ENCODE measurements around the gene PHLDA2. TPM values are rescaled to one million over a fixed set of nuclear protein-coding genes. Genes with fewer than 3 reads are reported as not detected.

The PHLDA2 gene
- polyA plus RNA-seq, 4 donors: 5.7 to 55.1 (median 25.2) TPM

DNA sequence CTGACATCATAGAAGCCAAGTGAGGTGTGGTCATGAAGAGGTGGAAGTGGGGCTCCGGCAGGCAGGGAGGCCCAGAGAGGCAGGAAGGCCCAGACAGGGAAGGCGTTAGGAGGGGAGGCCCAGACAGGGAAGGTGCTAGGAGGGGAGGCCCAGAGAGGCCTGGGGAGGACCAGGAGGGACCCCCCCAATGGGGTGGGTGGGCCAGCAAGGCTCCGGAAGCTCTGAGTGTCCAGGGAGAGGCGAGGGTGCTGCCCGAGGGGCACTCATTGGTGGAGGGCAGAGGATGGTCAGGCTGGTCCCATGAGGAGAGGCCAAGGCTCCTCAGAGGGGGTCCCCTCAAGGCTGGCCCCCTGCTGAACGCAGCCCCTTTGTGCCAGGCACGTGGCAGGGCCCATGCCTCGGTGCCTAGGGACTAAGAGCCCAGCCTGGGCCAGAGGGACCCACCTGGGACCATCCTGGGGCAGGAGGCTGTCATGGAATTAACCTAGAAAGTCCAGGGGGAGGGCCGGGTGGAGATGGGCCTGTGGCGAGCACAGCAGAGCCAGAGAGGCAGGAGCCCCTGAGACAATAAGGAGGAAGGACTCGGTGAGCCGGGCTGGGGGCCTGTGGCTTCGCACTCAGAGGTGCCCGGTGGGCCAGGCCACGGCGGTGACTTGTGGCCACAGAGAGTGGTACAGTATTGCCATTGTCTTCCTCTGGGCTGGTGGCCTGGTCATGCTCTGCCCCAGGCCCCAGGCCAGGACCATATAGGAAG, 12.2 kb downstream of the PHLDA2 start:
- H3K27ac ChIP-seq (ENCODE audit: low read depth in 1 of 3, low read length in 2 of 3): no peak overlapping the region
- H3K27me3 ChIP-seq (ENCODE audit: control insufficient read depth in 3 of 3, insufficient read depth in 3 of 3, low read length in 3 of 3): no peaks in the 10 kb centered on the region
- FAIRE-seq: no peak
- no peak for DNase-seq
- WGBS, 3 donors: 89 to 92% (median 91%) methylated on average over 11 to 16 of the region's 16 CpGs
- no peaks in the 10 kb centered on the region for H3K9me3 ChIP-seq (ENCODE audit: control insufficient read depth in 2 of 2, insufficient read depth in 1 of 2, low read depth in 1 of 2, low read length in 1 of 2)
- peaks cover 0 to 19% (median 0%) of the 10 kb centered on the region in 3 donors for H3K36me3 ChIP-seq (ENCODE audit: control insufficient read depth in 3 of 3, insufficient read depth in 2 of 3, low read depth in 1 of 3, low read length in 3 of 3)
- no peak overlapping the region for H3K4me3 ChIP-seq (ENCODE audit: low read depth in 1 of 3, low read length in 3 of 3)
- H3K4me1 ChIP-seq (ENCODE audit: control insufficient read depth in 3 of 3, insufficient read depth in 2 of 3, low read depth in 1 of 3, low read length in 2 of 3): peaks cover 0 to 27% (median 2%) of the 10 kb centered on the region in 3 donors

DNA sequence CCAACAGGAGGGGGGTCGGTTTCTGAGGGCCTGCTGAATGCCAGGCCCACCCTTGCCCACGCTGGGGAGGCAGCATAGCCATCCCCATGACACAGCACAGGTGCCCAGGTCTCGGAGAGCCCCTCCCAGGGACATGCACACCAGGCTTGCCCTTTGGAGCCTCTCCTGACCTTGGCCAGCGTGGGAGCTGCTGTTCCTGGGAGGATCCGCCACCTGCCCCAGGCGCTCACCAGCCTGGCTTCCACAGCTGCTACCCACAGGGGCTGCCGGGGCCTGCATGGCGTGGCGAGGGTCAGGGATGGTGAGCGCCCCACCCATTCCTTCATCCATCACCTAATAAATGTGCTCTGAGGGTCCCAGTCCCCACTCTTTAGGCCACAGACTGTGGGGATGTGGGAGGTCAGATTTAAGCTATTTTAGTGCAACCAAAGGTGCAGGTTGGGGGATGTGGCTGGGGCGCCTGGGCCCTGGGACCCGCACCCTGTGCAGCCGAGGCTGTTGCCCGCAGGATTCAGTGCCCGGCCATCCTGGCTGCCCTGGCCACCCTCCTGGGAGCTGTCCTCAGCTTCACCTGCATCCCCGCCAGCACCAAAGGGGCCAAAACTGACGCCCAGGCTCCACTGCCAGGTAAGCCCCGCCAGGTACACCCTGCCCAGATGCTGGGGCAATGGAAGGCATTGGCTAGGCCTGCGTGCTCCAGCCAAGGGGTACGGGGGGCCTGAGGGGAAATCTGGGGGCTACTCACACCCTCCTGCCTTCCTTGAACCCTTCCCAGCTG, 12.9 kb downstream of the PHLDA2 start:
- H3K4me1 ChIP-seq (ENCODE audit: control insufficient read depth in 3 of 3, insufficient read depth in 2 of 3, low read depth in 1 of 3, low read length in 2 of 3): peaks cover 0 to 35% (median 3%) of the 10 kb centered on the region in 3 donors
- no peaks in the 10 kb centered on the region for H3K9me3 ChIP-seq (ENCODE audit: control insufficient read depth in 2 of 2, insufficient read depth in 1 of 2, low read depth in 1 of 2, low read length in 1 of 2)
- H3K27me3 ChIP-seq (ENCODE audit: control insufficient read depth in 3 of 3, insufficient read depth in 3 of 3, low read length in 3 of 3): no peaks in the 10 kb centered on the region
- H3K27ac ChIP-seq (ENCODE audit: low read depth in 1 of 3, low read length in 2 of 3): no peak overlapping the region
- FAIRE-seq (no peak), DNase-seq (no peak)
- 76 to 88% (median 82%) methylated on average over 18 to 20 of the region's 20 CpGs for WGBS, 3 donors
- peaks cover 0 to 16% (median 0%) of the 10 kb centered on the region in 3 donors for H3K36me3 ChIP-seq (ENCODE audit: control insufficient read depth in 3 of 3, insufficient read depth in 2 of 3, low read depth in 1 of 3, low read length in 3 of 3)
- no peak overlapping the region for H3K4me3 ChIP-seq (ENCODE audit: low read depth in 1 of 3, low read length in 3 of 3)

DNA sequence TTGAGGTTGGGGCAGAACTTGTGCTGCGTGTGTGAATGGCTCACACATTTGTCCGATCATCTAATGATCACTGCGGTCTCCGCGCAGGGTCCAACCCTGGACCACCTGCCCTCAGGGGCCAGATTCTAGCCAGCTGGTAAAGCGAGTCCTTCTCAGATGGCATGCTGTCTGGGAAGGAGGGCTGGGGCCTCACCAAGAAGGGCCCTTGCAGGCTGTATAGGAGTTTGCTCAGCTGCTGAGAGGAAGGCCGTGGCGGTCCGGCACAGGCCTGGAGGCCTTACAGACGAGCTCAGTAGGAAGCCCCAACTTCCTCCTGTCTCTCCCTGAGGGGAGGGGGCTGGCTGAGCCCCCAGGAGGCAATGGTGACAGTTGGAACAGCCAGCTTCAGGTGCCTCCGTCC, 13.7 kb downstream of the PHLDA2 start:
- H3K36me3 ChIP-seq (ENCODE audit: control insufficient read depth in 3 of 3, insufficient read depth in 2 of 3, low read depth in 1 of 3, low read length in 3 of 3): peaks cover 0 to 18% (median 0%) of the 10 kb centered on the region in 3 donors
- no peak overlapping the region for H3K27ac ChIP-seq (ENCODE audit: low read depth in 1 of 3, low read length in 2 of 3)
- H3K4me3 ChIP-seq (ENCODE audit: low read depth in 1 of 3, low read length in 3 of 3): no peak overlapping the region
- FAIRE-seq (no peak), DNase-seq (no peak)
- no peaks in the 10 kb centered on the region for H3K27me3 ChIP-seq (ENCODE audit: control insufficient read depth in 3 of 3, insufficient read depth in 3 of 3, low read length in 3 of 3)
- no peaks in the 10 kb centered on the region for H3K9me3 ChIP-seq (ENCODE audit: control insufficient read depth in 2 of 2, insufficient read depth in 1 of 2, low read depth in 1 of 2, low read length in 1 of 2)
- H3K4me1 ChIP-seq (ENCODE audit: control insufficient read depth in 3 of 3, insufficient read depth in 2 of 3, low read depth in 1 of 3, low read length in 2 of 3): peaks cover 0 to 40% (median 3%) of the 10 kb centered on the region in 3 donors
- 88 to 94% (median 93%) methylated on average over 11 of the region's 11 CpGs for WGBS, 3 donors

DNA sequence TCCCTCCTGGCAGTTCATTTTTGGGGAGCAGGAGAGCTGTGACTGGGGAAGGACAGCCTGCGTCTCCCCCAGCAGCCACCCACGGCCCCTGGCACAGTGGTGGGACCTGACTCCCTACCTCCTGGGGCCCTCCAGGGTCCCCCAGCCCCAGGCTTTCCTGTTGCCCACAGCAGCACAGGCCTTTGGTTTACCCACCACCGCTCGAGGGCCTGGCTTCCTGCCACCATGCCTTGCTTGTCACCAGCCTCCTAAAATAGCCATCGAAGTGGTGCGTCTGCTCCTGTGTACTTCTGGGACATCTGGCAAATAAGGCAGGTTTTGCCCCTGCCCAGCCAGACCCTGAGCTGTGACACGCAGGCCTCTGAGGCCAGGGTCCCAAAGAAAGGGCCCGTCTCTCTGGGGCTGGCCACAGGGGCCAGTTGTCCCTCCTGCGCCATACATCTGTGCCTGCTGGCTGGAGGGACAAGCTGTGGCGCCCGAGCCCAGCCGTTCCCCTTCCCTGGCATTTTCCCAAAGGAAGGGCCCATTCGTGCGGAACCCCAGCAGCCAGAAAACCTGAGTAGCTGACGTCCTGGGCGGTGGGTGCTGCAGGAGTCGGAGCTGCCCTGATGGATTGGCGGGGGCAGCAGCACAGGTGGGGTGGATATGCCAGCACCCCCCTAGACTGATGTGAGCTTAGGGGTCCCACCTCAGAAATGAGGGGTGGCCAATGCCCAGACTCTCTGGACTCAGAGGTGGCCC, 14.6 kb downstream of the PHLDA2 start:
- no peak overlapping the region for H3K27ac ChIP-seq (ENCODE audit: low read depth in 1 of 3, low read length in 2 of 3)
- peaks cover 0 to 4% (median 0%) of the 10 kb centered on the region in 3 donors for H3K27me3 ChIP-seq (ENCODE audit: control insufficient read depth in 3 of 3, insufficient read depth in 3 of 3, low read length in 3 of 3)
- no peak overlapping the region for H3K4me3 ChIP-seq (ENCODE audit: low read depth in 1 of 3, low read length in 3 of 3)
- FAIRE-seq (no peak), DNase-seq (peak in 1 of 2 donors; percentile 9)
- H3K9me3 ChIP-seq (ENCODE audit: control insufficient read depth in 2 of 2, insufficient read depth in 1 of 2, low read depth in 1 of 2, low read length in 1 of 2): no peaks in the 10 kb centered on the region
- H3K36me3 ChIP-seq (ENCODE audit: control insufficient read depth in 3 of 3, insufficient read depth in 2 of 3, low read depth in 1 of 3, low read length in 3 of 3): peaks cover 0 to 20% (median 0%) of the 10 kb centered on the region in 3 donors
- WGBS, 3 donors: 76 to 90% (median 81%) methylated on average over 17 to 18 of the region's 18 CpGs
- H3K4me1 ChIP-seq (ENCODE audit: control insufficient read depth in 3 of 3, insufficient read depth in 2 of 3, low read depth in 1 of 3, low read length in 2 of 3): peaks cover 0 to 40% (median 3%) of the 10 kb centered on the region in 3 donors

DNA sequence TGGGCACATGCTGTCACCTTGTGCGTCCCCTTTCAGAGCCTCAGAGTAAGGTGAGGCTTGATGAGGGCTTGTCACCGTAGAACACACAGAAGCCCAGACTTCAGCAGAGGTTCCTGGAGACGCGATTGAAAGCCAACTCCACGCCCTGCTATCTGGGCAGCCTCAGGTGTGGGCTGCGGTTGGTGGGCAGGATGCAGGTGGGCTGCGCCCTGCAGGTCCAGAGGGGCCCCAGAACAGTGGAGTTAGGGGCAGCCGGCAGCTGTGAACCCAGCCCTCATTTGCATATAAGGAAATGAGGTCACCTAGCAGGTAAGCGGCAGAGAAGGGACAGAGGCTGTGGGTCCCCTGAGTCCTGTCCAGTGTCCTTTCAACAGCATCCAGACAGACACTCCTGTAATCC, 15.4 kb downstream of the PHLDA2 start:
- WGBS, 3 donors: 23 to 49% (median 39%) methylated on average over 9 of the region's 9 CpGs
- Histone ChIP-seq H3K4me1 (ENCODE audit: control insufficient read depth in 3 of 3, insufficient read depth in 2 of 3, low read depth in 1 of 3, low read length in 2 of 3) (peaks cover 0 to 42% (median 3%) of the 10 kb centered on the region in 3 donors), H3K27me3 (ENCODE audit: control insufficient read depth in 3 of 3, insufficient read depth in 3 of 3, low read length in 3 of 3) (peaks cover 0 to 8% (median 0%) of the 10 kb centered on the region in 3 donors), H3K9me3 (ENCODE audit: control insufficient read depth in 2 of 2, insufficient read depth in 1 of 2, low read depth in 1 of 2, low read length in 1 of 2) (no peaks in the 10 kb centered on the region), H3K36me3 (ENCODE audit: control insufficient read depth in 3 of 3, insufficient read depth in 2 of 3, low read depth in 1 of 3, low read length in 3 of 3) (peaks cover 0 to 15% (median 2%) of the 10 kb centered on the region in 3 donors), H3K4me3 (ENCODE audit: low read depth in 1 of 3, low read length in 3 of 3) (no peak overlapping the region), H3K27ac (ENCODE audit: low read depth in 1 of 3, low read length in 2 of 3) (peak overlapping the region in 2 of 3 donors; percentile 39 to 63)
- DNase-seq: peak in 1 of 2 donors; percentile 35
- no peak for FAIRE-seq

DNA sequence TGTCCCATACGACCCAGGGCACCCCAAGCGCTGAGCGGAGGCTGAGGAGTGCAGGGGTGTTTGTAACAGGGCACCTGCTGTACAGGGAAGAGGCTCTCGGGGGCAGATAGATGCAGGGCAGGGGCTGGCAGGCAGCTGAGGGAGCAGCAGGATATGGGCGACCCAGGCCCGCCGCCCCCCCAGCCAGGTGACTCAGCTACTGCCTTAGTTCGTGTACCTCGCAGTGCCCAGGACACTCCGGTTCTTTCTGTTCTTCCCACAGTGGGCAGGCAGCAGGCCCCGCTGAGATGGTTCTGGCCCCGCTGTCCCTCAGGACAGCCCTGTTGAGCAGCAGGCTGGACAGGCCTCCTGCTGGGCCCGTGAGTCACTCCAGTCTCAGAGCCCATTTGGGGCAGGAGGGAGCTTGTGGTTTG, 16.2 kb downstream of the PHLDA2 start:
- peak overlapping the region; percentile 63 to 81 (median 72) for H3K27ac ChIP-seq (ENCODE audit: low read depth in 1 of 3, low read length in 2 of 3)

DNA sequence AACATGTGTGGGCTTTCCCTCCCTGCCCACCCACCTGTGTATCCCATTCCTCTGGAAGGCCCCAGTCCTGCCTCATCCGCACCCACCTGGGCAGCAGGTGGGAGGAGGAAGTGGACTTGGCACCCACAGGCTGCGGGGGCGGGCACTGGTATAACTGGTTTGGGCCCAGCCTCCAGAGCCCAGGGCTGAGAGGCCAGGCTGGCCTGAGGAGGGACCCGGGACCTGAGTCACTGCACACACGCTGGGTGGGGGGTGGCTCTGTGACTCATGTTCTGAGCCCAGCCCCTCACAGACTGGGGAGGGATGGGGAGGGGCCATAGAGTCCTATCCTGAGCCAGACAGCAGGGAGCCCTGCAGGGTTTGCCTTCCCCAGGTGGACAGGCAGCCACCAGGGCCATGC, 16.7 kb downstream of the PHLDA2 start:
- no peak overlapping the region for H3K4me3 ChIP-seq (ENCODE audit: low read depth in 1 of 3, low read length in 3 of 3)

More for the DNA sequence above, 16.2 kb downstream of the PHLDA2 start:
- Histone ChIP-seq H3K4me1 (ENCODE audit: control insufficient read depth in 3 of 3, insufficient read depth in 2 of 3, low read depth in 1 of 3, low read length in 2 of 3) (peaks cover 0 to 46% (median 3%) of the 10 kb centered on the region in 3 donors), H3K9me3 (ENCODE audit: control insufficient read depth in 2 of 2, insufficient read depth in 1 of 2, low read depth in 1 of 2, low read length in 1 of 2) (no peaks in the 10 kb centered on the region), H3K36me3 (ENCODE audit: control insufficient read depth in 3 of 3, insufficient read depth in 2 of 3, low read depth in 1 of 3, low read length in 3 of 3) (peaks cover 0 to 17% (median 8%) of the 10 kb centered on the region in 3 donors), H3K27me3 (ENCODE audit: control insufficient read depth in 3 of 3, insufficient read depth in 3 of 3, low read length in 3 of 3) (peaks cover 0 to 16% (median 0%) of the 10 kb centered on the region in 3 donors), H3K4me3 (ENCODE audit: low read depth in 1 of 3, low read length in 3 of 3) (no peak overlapping the region)
- WGBS, 3 donors: 31 to 66% (median 47%) methylated on average over 12 to 13 of the region's 13 CpGs
- DNase-seq (no peak), FAIRE-seq (no peak)

More for the DNA sequence above, 16.7 kb downstream of the PHLDA2 start:
- peak overlapping the region; percentile 81 to 97 (median 95) for H3K27ac ChIP-seq (ENCODE audit: low read depth in 1 of 3, low read length in 2 of 3)
- DNase-seq (peak; percentile 97 to 98), FAIRE-seq (no peak)
- no peaks in the 10 kb centered on the region for H3K9me3 ChIP-seq (ENCODE audit: control insufficient read depth in 2 of 2, insufficient read depth in 1 of 2, low read depth in 1 of 2, low read length in 1 of 2)
- H3K4me1 ChIP-seq (ENCODE audit: control insufficient read depth in 3 of 3, insufficient read depth in 2 of 3, low read depth in 1 of 3, low read length in 2 of 3): peaks cover 0 to 46% (median 3%) of the 10 kb centered on the region in 3 donors
- peaks cover 0 to 16% (median 0%) of the 10 kb centered on the region in 3 donors for H3K27me3 ChIP-seq (ENCODE audit: control insufficient read depth in 3 of 3, insufficient read depth in 3 of 3, low read length in 3 of 3)
- 12 to 47% (median 33%) methylated on average over 4 to 5 of the region's 5 CpGs for WGBS, 3 donors
- H3K36me3 ChIP-seq (ENCODE audit: control insufficient read depth in 3 of 3, insufficient read depth in 2 of 3, low read depth in 1 of 3, low read length in 3 of 3): peaks cover 0 to 17% (median 8%) of the 10 kb centered on the region in 3 donors
